ENCODE measurements around the gene GAB1. TPM values are rescaled to one million over a fixed set of nuclear protein-coding genes. Genes with fewer than 3 reads are reported as not detected.

GAB1 gene
- total RNA-seq, 1 experiment from 2014 or later: 3.8 TPM

DNA sequence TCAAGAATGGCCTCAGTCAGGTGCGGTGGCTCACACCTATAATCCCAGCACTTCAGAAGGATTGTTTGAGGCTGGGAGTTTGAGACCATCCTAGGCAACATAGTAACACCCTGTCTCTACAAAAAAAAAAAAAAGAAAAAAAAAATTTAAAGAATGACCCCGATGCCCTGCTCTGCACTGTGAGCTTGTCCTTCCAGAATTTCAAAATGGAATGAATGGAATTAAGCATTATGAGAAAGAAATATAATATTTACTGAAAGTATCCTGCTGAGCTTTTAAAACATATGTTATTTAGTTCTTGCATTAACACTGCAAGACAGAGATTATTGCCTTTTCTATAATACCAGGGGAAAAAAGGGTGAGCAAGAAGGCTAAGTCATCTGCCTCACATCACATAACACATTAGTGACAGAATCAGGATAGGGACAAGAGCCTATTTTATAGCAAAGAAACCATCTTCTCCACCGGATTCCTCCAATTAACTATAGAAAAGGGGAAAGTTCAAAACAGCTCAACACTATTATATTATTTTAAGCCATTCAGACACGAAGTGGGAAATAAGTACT is 41.9 kb upstream of the GAB1 start:
- Histone ChIP-seq H3K4me1 (ENCODE audit: control insufficient read depth in 1 of 2, insufficient read depth in 2 of 2, low read length in 2 of 2) (no peaks in the 10 kb centered on the region), H3K9ac (ENCODE audit: low read length) (no peak overlapping the region), H2AFZ (ENCODE audit: low read depth, low read length, poor library complexity, severe bottlenecking) (no peak overlapping the region), H3K9me2 (ENCODE audit: insufficient read depth) (no peaks in the 10 kb centered on the region), H3K9me3 (ENCODE audit: control insufficient read depth in 1 of 2, insufficient read depth in 1 of 2, low read depth in 1 of 2, low read length in 2 of 2) (no peaks in the 10 kb centered on the region), H3K27ac (ENCODE audit: low read depth, low read length) (no peak overlapping the region), H3K4me3 (replicated peaks in 1 of 2; ENCODE audit: low read depth in 1 of 2, low read length in 2 of 2) (no peak overlapping the region), H3K27me3 (ENCODE audit: insufficient read depth, low read length) (no peaks in the 10 kb centered on the region), H3K79me2 (ENCODE audit: insufficient read depth, low read length) (no peaks in the 10 kb centered on the region), H3K36me3 (ENCODE audit: control insufficient read depth in 1 of 2, insufficient read depth in 2 of 2, low read length in 2 of 2) (no peaks in the 10 kb centered on the region), H3K4me2 (ENCODE audit: low read length) (no peak overlapping the region), H4K20me1 (ENCODE audit: insufficient read depth) (no peaks in the 10 kb centered on the region)
- TF ChIP-seq, protein P1, sequence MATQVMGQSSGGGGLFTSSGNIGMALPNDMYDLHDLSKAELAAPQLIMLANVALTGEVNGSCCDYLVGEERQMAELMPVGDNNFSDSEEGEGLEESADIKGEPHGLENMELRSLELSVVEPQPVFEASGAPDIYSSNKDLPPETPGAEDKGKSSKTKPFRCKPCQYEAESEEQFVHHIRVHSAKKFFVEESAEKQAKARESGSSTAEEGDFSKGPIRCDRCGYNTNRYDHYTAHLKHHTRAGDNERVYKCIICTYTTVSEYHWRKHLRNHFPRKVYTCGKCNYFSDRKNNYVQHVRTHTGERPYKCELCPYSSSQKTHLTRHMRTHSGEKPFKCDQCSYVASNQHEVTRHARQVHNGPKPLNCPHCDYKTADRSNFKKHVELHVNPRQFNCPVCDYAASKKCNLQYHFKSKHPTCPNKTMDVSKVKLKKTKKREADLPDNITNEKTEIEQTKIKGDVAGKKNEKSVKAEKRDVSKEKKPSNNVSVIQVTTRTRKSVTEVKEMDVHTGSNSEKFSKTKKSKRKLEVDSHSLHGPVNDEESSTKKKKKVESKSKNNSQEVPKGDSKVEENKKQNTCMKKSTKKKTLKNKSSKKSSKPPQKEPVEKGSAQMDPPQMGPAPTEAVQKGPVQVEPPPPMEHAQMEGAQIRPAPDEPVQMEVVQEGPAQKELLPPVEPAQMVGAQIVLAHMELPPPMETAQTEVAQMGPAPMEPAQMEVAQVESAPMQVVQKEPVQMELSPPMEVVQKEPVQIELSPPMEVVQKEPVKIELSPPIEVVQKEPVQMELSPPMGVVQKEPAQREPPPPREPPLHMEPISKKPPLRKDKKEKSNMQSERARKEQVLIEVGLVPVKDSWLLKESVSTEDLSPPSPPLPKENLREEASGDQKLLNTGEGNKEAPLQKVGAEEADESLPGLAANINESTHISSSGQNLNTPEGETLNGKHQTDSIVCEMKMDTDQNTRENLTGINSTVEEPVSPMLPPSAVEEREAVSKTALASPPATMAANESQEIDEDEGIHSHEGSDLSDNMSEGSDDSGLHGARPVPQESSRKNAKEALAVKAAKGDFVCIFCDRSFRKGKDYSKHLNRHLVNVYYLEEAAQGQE (IDR thresholded peaks at IDR 0.05; ENCODE audit: low read depth): no peak
- TF ChIP-seq CEBPB (IDR thresholded peaks at IDR 0.05; ENCODE audit: low read depth) (no peak), EZH2 (IDR thresholded peaks at IDR 0.05) (no peak), RAD21 (IDR thresholded peaks at IDR 0.05; ENCODE audit: low read depth) (no peak), EGR1 (IDR thresholded peaks at IDR 0.05; ENCODE audit: low read depth) (no peak), ZNF274 (IDR thresholded peaks at IDR 0.05; ENCODE audit: low read depth, low read length) (no peak), SP1 (IDR thresholded peaks at IDR 0.05; ENCODE audit: low read depth) (no peak), FOSL1 (IDR thresholded peaks at IDR 0.05; ENCODE audit: low read depth) (no peak), TCF7L2 (IDR thresholded peaks at IDR 0.05; ENCODE audit: borderline replicate concordance, extremely low read depth, insufficient read depth, insufficient read length) (no peak), YY1 (IDR thresholded peaks at IDR 0.05; ENCODE audit: extremely low read depth, insufficient replicate concordance, low read depth, low read length) (no peak)
- TF ChIP-seq, protein P2, sequence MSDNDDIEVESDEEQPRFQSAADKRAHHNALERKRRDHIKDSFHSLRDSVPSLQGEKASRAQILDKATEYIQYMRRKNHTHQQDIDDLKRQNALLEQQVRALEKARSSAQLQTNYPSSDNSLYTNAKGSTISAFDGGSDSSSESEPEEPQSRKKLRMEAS (IDR thresholded peaks at IDR 0.05): no peak
- TF ChIP-seq, protein P3, sequence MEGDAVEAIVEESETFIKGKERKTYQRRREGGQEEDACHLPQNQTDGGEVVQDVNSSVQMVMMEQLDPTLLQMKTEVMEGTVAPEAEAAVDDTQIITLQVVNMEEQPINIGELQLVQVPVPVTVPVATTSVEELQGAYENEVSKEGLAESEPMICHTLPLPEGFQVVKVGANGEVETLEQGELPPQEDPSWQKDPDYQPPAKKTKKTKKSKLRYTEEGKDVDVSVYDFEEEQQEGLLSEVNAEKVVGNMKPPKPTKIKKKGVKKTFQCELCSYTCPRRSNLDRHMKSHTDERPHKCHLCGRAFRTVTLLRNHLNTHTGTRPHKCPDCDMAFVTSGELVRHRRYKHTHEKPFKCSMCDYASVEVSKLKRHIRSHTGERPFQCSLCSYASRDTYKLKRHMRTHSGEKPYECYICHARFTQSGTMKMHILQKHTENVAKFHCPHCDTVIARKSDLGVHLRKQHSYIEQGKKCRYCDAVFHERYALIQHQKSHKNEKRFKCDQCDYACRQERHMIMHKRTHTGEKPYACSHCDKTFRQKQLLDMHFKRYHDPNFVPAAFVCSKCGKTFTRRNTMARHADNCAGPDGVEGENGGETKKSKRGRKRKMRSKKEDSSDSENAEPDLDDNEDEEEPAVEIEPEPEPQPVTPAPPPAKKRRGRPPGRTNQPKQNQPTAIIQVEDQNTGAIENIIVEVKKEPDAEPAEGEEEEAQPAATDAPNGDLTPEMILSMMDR (IDR thresholded peaks at IDR 0.05 in 2 of 3, conservative IDR thresholded peaks at IDR 0.05 in 1 of 3; ENCODE audit: borderline replicate concordance in 1 of 3, insufficient read depth in 1 of 3, low read depth in 2 of 3, low read length in 2 of 3): no peak
- CTCF ChIA-PET: no interaction called here
- POLR2A ChIA-PET: no interaction called here
- RAD21 ChIA-PET (ENCODE audit: low non-redundant PET in 1 of 2, low total read pairs in 2 of 2, uncharacterized antibody in 2 of 2, unreplicated experiment in 2 of 2): no interaction called here
- BruUV-seq (replicated peaks): no TSS peak
- DNase-seq (ENCODE audit: low read depth, low spot score) (no peak), ATAC-seq (no peak)
- intact Hi-C loops (cut with micrococcal nuclease): no loop called here

All from HCT116 (cell line).